Brain microvascular endothelial cell (primary cell): ENCODE data around the gene KRT73.

ENCODE experiments used
- DNase-seq: peaks from one replicate; pipeline ENCODE4 v3.0.0-alpha.2; 2020
- H3K27ac ChIP-seq: fragments of 250-450 bp; sonication (Bioruptor Pico); 2 replicates; pipeline ENCODE4 v1.5.1; 2020; ENCODE audit warnings: mild to moderate bottlenecking, moderate library complexity
- H3K27me3 ChIP-seq: fragments of 250-450 bp; sonication (Bioruptor Pico); replicated peaks from 2 replicates; pipeline ENCODE4 v1.5.1; 2020; ENCODE audit warnings: mild to moderate bottlenecking
- H3K36me3 ChIP-seq: fragments of 250-450 bp; sonication (Bioruptor Pico); replicated peaks from 2 replicates; pipeline ENCODE4 v1.5.1; 2020; ENCODE audit warnings: mild to moderate bottlenecking
- H3K4me3 ChIP-seq: 2 replicates; pipeline ENCODE4 v1.5.1; 2011; ENCODE audit warnings: low read depth, mild to moderate bottlenecking, control low read depth, low read length, moderate library complexity
- CTCF ChIP-seq: IDR thresholded peaks from 2 replicates; pipeline ENCODE4 v1.5.1; 2011; ENCODE audit warnings: low read depth, mild to moderate bottlenecking, moderate library complexity, low read length, control low read depth, inconsistent platforms; ENCODE audit errors: missing control alignments
- in situ Hi-C: cut with HindIII; loops from 2 replicates; pipeline ENCODE4 v1.10.0; 2017; ENCODE audit warnings: low sequenced_read_pairs, low pct_ligation_motif_present

Gene KRT73

GRCh38 chr12:52584156-52584682 lies 34.1 kb downstream of the KRT73 start:
- no peak for DNase-seq
- no peak overlapping the region for H3K4me3 ChIP-seq
- TF ChIP-seq CTCF = no peak
- in situ Hi-C loops = no loop called here
- H3K36me3 ChIP-seq = no peaks in the 10 kb centered on the region
- no peak overlapping the region for H3K27ac ChIP-seq
- no peaks in the 10 kb centered on the region for H3K27me3 ChIP-seq

- peak; percentile 84 for TF ChIP-seq CTCF
- Histone ChIP-seq H3K36me3 (no peaks in the 10 kb centered on the region), H3K4me3 (no peak overlapping the region), H3K27ac (no peak overlapping the region), H3K27me3 (peaks cover 2% of the 10 kb centered on the region)
- in situ Hi-C loops = no loop called here
- peak; percentile 64 for DNase-seq
Observed at GRCh38 chr12:52582971-52583456, 35.3 kb downstream of the KRT73 start.

GRCh38 chr12:52582486-52582885 lies 35.9 kb downstream of the KRT73 start:
- no peak for DNase-seq
- no peak for TF ChIP-seq CTCF
- no peak overlapping the region for H3K4me3 ChIP-seq
- in situ Hi-C loops = no loop called here
- no peaks in the 10 kb centered on the region for H3K36me3 ChIP-seq
- no peak overlapping the region for H3K27ac ChIP-seq
- peaks cover 2% of the 10 kb centered on the region for H3K27me3 ChIP-seq

GRCh38 chr12:52581481-52581880 lies 36.9 kb downstream of the KRT73 start:
- peaks cover 2% of the 10 kb centered on the region for H3K27me3 ChIP-seq
- in situ Hi-C loops = no loop called here
- no peak for TF ChIP-seq CTCF
- H3K36me3 ChIP-seq = no peaks in the 10 kb centered on the region
- no peak overlapping the region for H3K27ac ChIP-seq
- DNase-seq = peak; percentile 4
- H3K4me3 ChIP-seq = no peak overlapping the region

GRCh38 chr12:52581066-52581465 lies 37.3 kb downstream of the KRT73 start:
- DNase-seq = no peak
- H3K27me3 ChIP-seq = peaks cover 2% of the 10 kb centered on the region
- no peak overlapping the region for H3K4me3 ChIP-seq
- in situ Hi-C loops = no loop called here
- H3K36me3 ChIP-seq = no peaks in the 10 kb centered on the region
- no peak for TF ChIP-seq CTCF
- no peak overlapping the region for H3K27ac ChIP-seq

GRCh38 chr12:52580496-52580895 lies 37.9 kb downstream of the KRT73 start:
- no peak for TF ChIP-seq CTCF
- no peak overlapping the region for H3K27ac ChIP-seq
- no peaks in the 10 kb centered on the region for H3K36me3 ChIP-seq
- DNase-seq = no peak
- no peak overlapping the region for H3K4me3 ChIP-seq
- in situ Hi-C loops = no loop called here
- peaks cover 2% of the 10 kb centered on the region for H3K27me3 ChIP-seq
